K562 (cell line): ENCODE measurements around the gene GRIN1. TPM values are rescaled to one million over a fixed set of nuclear protein-coding genes. Genes with fewer than 3 reads are reported as not detected.
A peak's percentile ranks its signal among the peaks of the same experiment; 100 is the strongest.

Experiments
- ATAC-seq: fragments of 200-7000 bp; cut with Tn5 transposase; 3 replicates; pipeline ENCODE4 v1.9.1; 2020; ENCODE audit warnings: moderate library complexity
- BruUV-seq: library from RNA; stranded (reverse); fragments of 400-500 nt; replicated peaks from 2 replicates; lab custom pipeline; 2021; lab: Mats Ljungman, UMichigan
- CTCF ChIA-PET: fragments of 300-600 bp; formaldehyde crosslinking; extraction: SDS; loops from one replicate; lab custom pipeline; 2021; ENCODE audit warnings: low intra/inter-chr PET ratio; lab: Yijun Ruan, JAX
- POLR2A ChIA-PET: fragments of 300-600, 350-650 bp; sonication (Branson Sonifier 250); formaldehyde crosslinking; extraction: SDS; loops from one replicate; lab custom pipeline; 2021; ENCODE audit warnings: antibody characterized with exemption, inconsistent platforms; lab: Yijun Ruan, JAX
- DNase-seq, 4 experiments: peaks; one replicate each; pipeline versions ENCODE4 v3.0.0 to v3.0.0-alpha.2; 2011 to 2018; ENCODE audit warnings: low spot score in 3 of 4, mixed read lengths in 3 of 4; ENCODE audit errors: extremely low read depth in 1 of 4
- FAIRE-seq: peaks from 2 replicates; lab custom pipeline; 2011; peaks lifted over from hg19 to GRCh38; lab: Jason Lieb, UNC
- H2AFZ ChIP-seq: 2 replicates; pipeline ENCODE4 v1.6.0; 2011; ENCODE audit warnings: low read depth, low read length, control low read depth, inconsistent platforms
- H3K27ac ChIP-seq: fragments of 200-600 bp; 3 replicates; pipeline ENCODE4 v1.8.0; 2011; ENCODE audit warnings: low read depth, mild to moderate bottlenecking, control low read depth, inconsistent platforms, low read length, moderate library complexity, mixed read lengths; ENCODE audit errors: extremely low read depth
- H3K27me3 ChIP-seq, 2 experiments: fragments of 300-600 bp in 1 of 2; 2 replicates in 1 of 2; 3 replicates in 1 of 2; pipeline versions ENCODE4 v1.6.0 to v1.8.0; 2011; ENCODE audit warnings: inconsistent platforms in 2 of 2, low read length in 2 of 2, mild to moderate bottlenecking in 1 of 2, mixed read lengths in 1 of 2, moderate library complexity in 1 of 2; ENCODE audit not compliant: control insufficient read depth in 2 of 2, insufficient read depth in 2 of 2
- H3K36me3 ChIP-seq: fragments of 300-600 bp; 3 replicates; pipeline ENCODE4 v1.8.0; 2011; ENCODE audit warnings: mild to moderate bottlenecking, low read length, inconsistent platforms; ENCODE audit not compliant: control insufficient read depth, insufficient read depth
- H3K4me1 ChIP-seq, 2 experiments: fragments of 200-600 bp in 1 of 2; replicated peaks in 1 of 2; 2 replicates in 1 of 2; 3 replicates in 1 of 2; pipeline versions ENCODE4 v1.5.1 to v1.8.0; 2011; ENCODE audit warnings: inconsistent platforms in 2 of 2, low read length in 2 of 2, mild to moderate bottlenecking in 1 of 2, mixed read lengths in 1 of 2, moderate library complexity in 1 of 2; ENCODE audit not compliant: control insufficient read depth in 2 of 2, insufficient read depth in 2 of 2
- H3K4me2 ChIP-seq: 2 replicates; pipeline ENCODE4 v1.6.1; 2011; ENCODE audit warnings: low read length, control low read depth, inconsistent platforms, mixed read lengths; ENCODE audit not compliant: insufficient read depth
- H3K4me3 ChIP-seq: fragments of 200-600 bp; sonication (generic), shearing (Covaris generic); 2 replicates; pipeline ENCODE4 v1.5.1; 2016; ENCODE audit warnings: control low read depth, inconsistent platforms
- H3K79me2 ChIP-seq: fragments of 200-600 bp; 3 replicates; pipeline ENCODE4 v1.8.0; 2011; ENCODE audit warnings: low read length, inconsistent platforms; ENCODE audit not compliant: control insufficient read depth, insufficient read depth
- H3K9ac ChIP-seq, 2 experiments: 2 replicates each; pipeline versions ENCODE4 v1.6.0 to v1.6.1; 2011; ENCODE audit warnings: low read depth in 2 of 2, low read length in 2 of 2, control low read depth in 1 of 2, inconsistent platforms in 1 of 2, mild to moderate bottlenecking in 1 of 2, mixed read lengths in 1 of 2; ENCODE audit not compliant: insufficient read depth in 1 of 2
- H3K9me1 ChIP-seq: one replicate; pipeline ENCODE4 v1.6.0; 2011; ENCODE audit warnings: inconsistent platforms, mild to moderate bottlenecking, low read length, moderate library complexity; ENCODE audit not compliant: control insufficient read depth, insufficient read depth
- H3K9me3 ChIP-seq: replicated peaks from 2 replicates; pipeline ENCODE4 v1.5.1; 2011; ENCODE audit warnings: low read depth, low read length, inconsistent platforms; ENCODE audit not compliant: control insufficient read depth, insufficient read depth
- H4K20me1 ChIP-seq: replicated peaks from 2 replicates; pipeline ENCODE4 v1.6.1; 2011; ENCODE audit warnings: low read length, inconsistent platforms, mixed read lengths; ENCODE audit not compliant: control insufficient read depth, insufficient read depth
- ERF ChIP-seq: fragments of 450-650 bp; formaldehyde crosslinking; IDR thresholded peaks from 2 replicates; pipeline ENCODE4 v1.4.0; 2020; ENCODE audit warnings: mild to moderate bottlenecking, mixed read lengths
- MLX ChIP-seq, 2 experiments: fragments of 450-650 bp in 1 of 2; sonication (generic) in 1 of 2; formaldehyde crosslinking; conservative IDR thresholded peaks; 2 replicates each; pipeline versions ENCODE4 v1.4.0 to v1.8.1; 2020 to 2022; ENCODE audit warnings: mild to moderate bottlenecking in 1 of 2, missing genetic modification reagents in 1 of 2
- MYBL2 ChIP-seq, 2 experiments: fragments of 450-650 bp in 1 of 2; sonication (generic) in 1 of 2; formaldehyde crosslinking in 1 of 2; IDR thresholded peaks; 2 replicates each; pipeline versions ENCODE4 v1.6.1 to v1.8.1; 2017 to 2022; ENCODE audit warnings: borderline replicate concordance in 1 of 2, inconsistent platforms in 1 of 2, low read depth in 1 of 2, mild to moderate bottlenecking in 1 of 2, missing genetic modification reagents in 1 of 2, moderate library complexity in 1 of 2
- NFIC ChIP-seq: fragments of 450-650 bp; IDR thresholded peaks from 2 replicates; pipeline ENCODE4 v1.6.1; 2017; ENCODE audit warnings: mild to moderate bottlenecking, inconsistent platforms
- REST ChIP-seq, 2 experiments: fragments of 450-650 bp; formaldehyde crosslinking in 1 of 2; IDR thresholded peaks; 2 replicates each; pipeline versions ENCODE4 v1.4.0 to v1.6.1; 2014 to 2020; ENCODE audit warnings: mild to moderate bottlenecking in 2 of 2, borderline replicate concordance in 1 of 2, low read depth in 1 of 2
- ZBTB7A ChIP-seq: IDR thresholded peaks from 2 replicates; pipeline ENCODE4 v1.6.1; 2011; ENCODE audit warnings: low read depth, mild to moderate bottlenecking, low read length, moderate library complexity, borderline replicate concordance; ENCODE audit not compliant: control insufficient read depth
- ZNF277 ChIP-seq: fragments of 250-450 bp; sonication (Bioruptor Pico); IDR thresholded peaks from 2 replicates; pipeline ENCODE4 v1.8.0; 2022; ENCODE audit warnings: inconsistent platforms, mild to moderate bottlenecking, moderate library complexity, borderline replicate concordance
- WGBS: fragments of 100-300 bp; shearing (Covaris generic); methylation state at CpG from one replicate; pipeline ENCODE4 v1.1.6; 2016; ENCODE audit warnings: low coverage, mixed read lengths; ENCODE audit not compliant: insufficient coverage; ENCODE audit errors: missing lambda C conversion rate; 5-methylcytosine and 5-hydroxymethylcytosine counted together
- in situ Hi-C: fragments of 300-500 bp; cut with MboI; formaldehyde crosslinking; loops from 4 replicates; pipeline ENCODE4 v1.15.0; 2018; ENCODE audit warnings: inconsistent platforms, mixed read lengths
- intact Hi-C: fragments of 100-400 bp; cut with micrococcal nuclease; formaldehyde crosslinking; loops from 2 replicates; pipeline ENCODE4 v1.14.2; 2022
- polyA plus RNA-seq, 8 experiments: library from polyadenylated mRNA; depleted of rRNA in 4 of 8; stranded (reverse) in 5 of 8; unstranded in 3 of 8; fragments of >200 nt; fragmentation: Nextera tagmentation in 2 of 8; fragmentation: Illumina TruSeq in 1 of 8; extraction: Ambion mirVana in 2 of 8; extraction: Trizol in 1 of 8; gene quantifications; 2 replicates each; pipeline versions ENCODE4 v1.2.1 to v1.2.3, GENCODE V29; 2011 to 2014; ENCODE audit warnings: inconsistent platforms in 1 of 8, missing spikeins in 1 of 8
- total RNA-seq, 7 experiments: library from RNA; depleted of rRNA in 6 of 7; stranded (reverse); fragments of >200 nt in 6 of 7; fragmentation: Illumina TruSeq in 2 of 7; extraction: Trizol in 2 of 7; gene quantifications; 2 replicates each; pipeline versions ENCODE4 v1.2.1 to v1.2.3, GENCODE V29; 2011 to 2021; ENCODE audit warnings: low replicate concordance in 1 of 7

GRIN1 gene
- total and polyA plus RNA-seq, 9 of the 15 experiments (the other 6 are each of a cell fraction or from before 2014, with no cell fraction given) = 0.03 to 0.35 (median 0.16) TPM; not detected in 6

GRCh38 chr9:137158625-137159024 is 19.7 kb downstream of the GRIN1 start:
- CTCF ChIA-PET = no interaction called here
- Histone ChIP-seq H2AFZ (no peak overlapping the region), H3K9ac (peak overlapping the region in 1 of 2 experiments; percentile 79; a peak in 2 of 4 replicates), H4K20me1 (0 out of 2 replicates have a peak, but pooled peaks cover 8% of the 10 kb centered on the region), H3K27me3 (no peaks in the 10 kb centered on the region; a peak in 2 of 5 replicates), H3K4me1 (peaks cover 18 to 77% of the 10 kb centered on the region in 2 experiments; a peak in 4 of 5 replicates), H3K9me3 (no peaks in the 10 kb centered on the region), H3K4me3 (no peak overlapping the region), H3K9me1 (no peaks in the 10 kb centered on the region), H3K4me2 (no peak overlapping the region), H3K79me2 (no peaks in the 10 kb centered on the region), H3K27ac (no peak overlapping the region), H3K36me3 (no peaks in the 10 kb centered on the region)
- no peak for DNase-seq
- WGBS = 6% methylated on average over 2 of the region's 4 CpGs
- no peak for FAIRE-seq
- intact Hi-C loops = no loop called here
- POLR2A ChIA-PET = interaction anchor here (1.1 kb wide), 1 partner anchor 30 kb away, joined by 4 read pairs; no protein-coding TSS in a partner anchor
- no TSS peak for BruUV-seq
- ATAC-seq = no peak
- in situ Hi-C loops = no loop called here
- TF ChIP-seq ZBTB7A = 0 out of 2 replicates have a peak, but pooled peaks have one; percentile 26
- no peak for TF ChIP-seq MLX (CRISPR knock-in tag; conservative IDR thresholded peaks at IDR 0.05)
- TF ChIP-seq MYBL2 (IDR thresholded peaks at IDR 0.05; ENCODE audit: low read depth) = no peak
- no peak for TF ChIP-seq MYBL2 (CRISPR knock-in tag; IDR thresholded peaks at IDR 0.05; ENCODE audit: borderline replicate concordance)
- no peak for TF ChIP-seq ERF (CRISPR knock-in tag)
- peak; percentile 49 for TF ChIP-seq NFIC
- TF ChIP-seq REST (IDR thresholded peaks at IDR 0.05; ENCODE audit: borderline replicate concordance) = no peak
- TF ChIP-seq REST (CRISPR knock-in tag; IDR thresholded peaks at IDR 0.05; ENCODE audit: low read depth) = no peak
- no peak for TF ChIP-seq ZNF277 (CRISPR knock-in tag)
